Ovary (tissue), 9 donors: ENCODE data around the gene ADSS2. TPM values are rescaled to one million over a fixed set of nuclear protein-coding genes. Genes with fewer than 3 reads are reported as not detected.
"Not testable (repeated sequence)": the region's sequence is repeated elsewhere in the genome, so short reads cannot be mapped to it uniquely, and the experiment has no call there.

Experiments used
- DNase-seq, 5 donors: peaks; one replicate each; pipeline ENCODE4 v3.0.0-alpha.2; 2019 to 2020
- H3K27ac ChIP-seq, 2 donors: fragments of 200-600 bp; one replicate each; pipeline versions ENCODE4 v1.5.1 to v1.8.0; 2019 to 2022
- H3K27me3 ChIP-seq: fragments of 200-600 bp; one replicate; pipeline ENCODE4 v1.8.0; 2022
- H3K36me3 ChIP-seq: fragments of 200-600 bp; sonication (generic); one replicate; pipeline ENCODE4 v1.5.1; 2019
- H3K4me1 ChIP-seq: one replicate; pipeline ENCODE4 v1.8.1; 2013; ENCODE audit warnings: mild to moderate bottlenecking, moderate library complexity; ENCODE audit not compliant: insufficient read depth
- H3K4me3 ChIP-seq: fragments of 200-600 bp; sonication (generic); one replicate; pipeline ENCODE4 v1.5.1; 2017
- H3K9me3 ChIP-seq, 2 donors: fragments of 200-600 bp in 1 of 2; sonication (generic) in 1 of 2; one replicate each; pipeline versions ENCODE4 v1.5.1 to v1.8.1; 2013 to 2019; ENCODE audit warnings: mild to moderate bottlenecking in 1 of 2, moderate library complexity in 1 of 2
- CTCF ChIP-seq, 3 donors: fragments of 450-650 bp in 2 of 3; fragments of 200-600 bp in 1 of 3; IDR thresholded peaks; one replicate each; pipeline versions ENCODE4 v1.5.1 to v1.8.0; 2016 to 2022; ENCODE audit warnings: antibody characterized with exemption in 3 of 3, mild to moderate bottlenecking in 1 of 3
- EP300 ChIP-seq: sonication (generic); formaldehyde crosslinking; IDR thresholded peaks from one replicate; pipeline ENCODE4 v1.6.1; 2017; ENCODE audit warnings: antibody characterized with exemption
- POLR2A ChIP-seq: fragments of 450-650 bp; IDR thresholded peaks from one replicate; pipeline ENCODE4 v1.6.1; 2017; ENCODE audit warnings: antibody characterized with exemption, mild to moderate bottlenecking, moderate library complexity
- WGBS, 3 donors: extraction: QIAGEN DNeasy Blood & Tissue Kit in 1 of 3; methylation state at CpG; one replicate each; pipeline versions ENCODE4 v1.1.5 to v1.1.7; 2013 to 2017; 5-methylcytosine and 5-hydroxymethylcytosine counted together
- intact Hi-C, 4 donors: fragments of 100-400 bp; cut with DNase I; formaldehyde crosslinking; loops; one replicate each; pipeline versions ENCODE4 v1.11.0 to v1.15.1; 2022 to 2023
- polyA plus RNA-seq, 2 donors: library from polyadenylated mRNA; stranded (reverse); fragments of 200-250 nt in 1 of 2; fragments of 350-450 nt in 1 of 2; fragmentation: Illumina TruSeq in 1 of 2; extraction: RNeasy Lipid Tissue Mini Kit (QIAGEN cat#74804) in 1 of 2; gene quantifications; one replicate each; pipeline ENCODE4 v1.2.3, GENCODE V29; 2013 to 2014
- total RNA-seq, 7 donors: library from RNA; depleted of rRNA in 2 of 7; stranded (reverse); fragments of >200 nt in 2 of 7; fragmentation: NEBNext Ultra II Directional in 3 of 7; extraction: Animal tissue kit (Norgen Biotek cat#: 25700) in 3 of 7; gene quantifications; one replicate each; pipeline versions ENCODE4 v1.1.0 to v1.2.4, GENCODE V29; 2016 to 2023
- donor health status: DM: no; HTN: no; CAD: no; lungs with moderate emphysema.
- donor health status: DM: no; HTN: no; CAD: no.
- donor health status: Bipolar disorder and iron deficiency.
- donor health status: DM: yes; HTN: yes; CAD: no.
- donor health status: DM: no; HTN: no; CAD: no.
- donor health status: DM: yes; HTN: yes; CAD: no.

The ADSS2 gene
- total and polyA plus RNA-seq, 9 donors = 23.6 to 44.2 (median 29.8) TPM

GRCh38 chr1:244494653-244495052, 42.9 kb upstream of the ADSS2 start:
- Histone ChIP-seq H3K36me3 (no peaks in the 10 kb centered on the region), H3K27me3 (no peaks in the 10 kb centered on the region), H3K4me1 (no peaks in the 10 kb centered on the region), H3K9me3 (no peaks in the 10 kb centered on the region), H3K27ac (no peak overlapping the region), H3K4me3 (no peak overlapping the region)
- 89 to 95% (median 91%) methylated on average over 2 of the region's 2 CpGs for WGBS, 3 donors
- no peak for DNase-seq
- intact Hi-C loops = no loop called here
- no peak for TF ChIP-seq CTCF (IDR thresholded peaks at IDR 0.05)

GRCh38 chr1:244484971-244485370, 33.3 kb upstream of the ADSS2 start:
- H3K4me1 ChIP-seq, DNase-seq, H3K4me3 ChIP-seq, H3K27me3 ChIP-seq, H3K9me3 ChIP-seq, intact Hi-C loops, H3K36me3 ChIP-seq, H3K27ac ChIP-seq: not testable (repeated sequence)
- 78 to 91% (median 78%) methylated on average over 3 of the region's 3 CpGs for WGBS, 3 donors

- Histone ChIP-seq H3K27me3 (no peaks in the 10 kb centered on the region), H3K4me3 (no peak overlapping the region), H3K9me3 (no peaks in the 10 kb centered on the region), H3K27ac (no peak overlapping the region), H3K4me1 (no peaks in the 10 kb centered on the region), H3K36me3 (no peaks in the 10 kb centered on the region)
- intact Hi-C loops = no loop called here
- no peak for TF ChIP-seq POLR2A
- 91 to 94% (median 92%) methylated on average over 6 of the region's 6 CpGs for WGBS, 3 donors
- DNase-seq = no peak
Measured at GRCh38 chr1:244473059-244473605, 21.4 kb upstream of the ADSS2 start.

- DNase-seq = no peak
- H3K4me1 ChIP-seq = no peaks in the 10 kb centered on the region
- no peaks in the 10 kb centered on the region for H3K36me3 ChIP-seq
- H3K27ac ChIP-seq = no peak overlapping the region
- intact Hi-C loops = no loop called here
- no peaks in the 10 kb centered on the region for H3K27me3 ChIP-seq
- 83 to 90% (median 87%) methylated on average over 2 of the region's 2 CpGs for WGBS, 3 donors
- no peaks in the 10 kb centered on the region for H3K9me3 ChIP-seq
- H3K4me3 ChIP-seq = no peak overlapping the region
- TF ChIP-seq EP300 = no peak
- no peak for TF ChIP-seq POLR2A
- no peak for TF ChIP-seq CTCF (IDR thresholded peaks at IDR 0.05)
Measured at GRCh38 chr1:244466724-244467123, 15.0 kb upstream of the ADSS2 start.

GRCh38 chr1:244461245-244462071, 9.7 kb upstream of the ADSS2 start, which contains the start of gene CATSPERE:
Gene CATSPERE (plus strand): TSS chr1:244461273. CDS start chr1:244461430, 157 bp downstream.
- Histone ChIP-seq H3K27me3 (no peaks in the 10 kb centered on the region), H3K4me1 (peaks cover 2% of the 10 kb centered on the region), H3K9me3 (no peaks in the 10 kb centered on the region), H3K27ac (peak within 1 kb of the TSS; percentile 50 to 80), H3K36me3 (no peaks in the 10 kb centered on the region), H3K4me3 (peak within 1 kb of the TSS; percentile 52)
- 13 to 15% (median 14%) methylated on average over 61 of the region's 61 CpGs for WGBS, 3 donors
- intact Hi-C loops = no loop called here
- peak; percentile 38 for TF ChIP-seq POLR2A
- TF ChIP-seq EP300 = no peak
- DNase-seq = peak; percentile 73 to 90 (median 82)

GRCh38 chr1:244460197-244460596, 8.5 kb upstream of the ADSS2 start:
- no peak for DNase-seq
- Histone ChIP-seq H3K27me3 (no peaks in the 10 kb centered on the region), H3K36me3 (no peaks in the 10 kb centered on the region), H3K4me3 (no peak overlapping the region), H3K4me1 (peaks cover 2% of the 10 kb centered on the region), H3K27ac (no peak overlapping the region), H3K9me3 (no peaks in the 10 kb centered on the region)
- no peak for TF ChIP-seq CTCF (IDR thresholded peaks at IDR 0.05)
- TF ChIP-seq EP300 = no peak
- TF ChIP-seq POLR2A = no peak
- WGBS, 3 donors = 95 to 97% (median 96%) methylated on average over 4 of the region's 4 CpGs
- intact Hi-C loops = no loop called here
